Tibial nerve (tissue), 4 donors: ENCODE results near the gene FBXW5. TPM values are rescaled to one million over a fixed set of nuclear protein-coding genes. Genes with fewer than 3 reads are reported as not detected.

Source experiments
- DNase-seq, 2 donors: peaks; one replicate each; pipeline ENCODE4 v3.0.0-alpha.2; 2019; ENCODE audit warnings: low spot score in 2 of 2
- H3K27ac ChIP-seq, 4 donors: fragments of 200-600 bp; sonication (generic) in 3 of 4; one replicate each; pipeline ENCODE4 v1.5.1; 2017 to 2019; ENCODE audit warnings: mild to moderate bottlenecking in 1 of 4
- H3K27me3 ChIP-seq, 2 donors: fragments of 200-600 bp; sonication (generic) in 1 of 2; one replicate each; pipeline versions ENCODE4 v1.5.1 to v1.6.0; 2017 to 2019
- H3K36me3 ChIP-seq, 3 donors: fragments of 200-600 bp; sonication (generic); one replicate each; pipeline ENCODE4 v1.5.1; 2018 to 2019
- H3K4me1 ChIP-seq, 4 donors: fragments of 200-600 bp; sonication (generic) in 3 of 4; one replicate each; pipeline ENCODE4 v1.5.1; 2017 to 2019
- H3K4me3 ChIP-seq, 4 donors: fragments of 200-600 bp; sonication (generic) in 3 of 4; one replicate each; pipeline ENCODE4 v1.5.1; 2017 to 2019; ENCODE audit warnings: mild to moderate bottlenecking in 1 of 4, moderate library complexity in 1 of 4
- H3K9me3 ChIP-seq, 4 donors: fragments of 200-600 bp; sonication (generic) in 3 of 4; one replicate each; pipeline ENCODE4 v1.5.1; 2017 to 2019
- EP300 ChIP-seq, 2 donors: sonication (generic); formaldehyde crosslinking; IDR thresholded peaks; one replicate each; pipeline ENCODE4 v1.6.1; 2017; ENCODE audit warnings: antibody characterized with exemption in 2 of 2, mild to moderate bottlenecking in 1 of 2
- POLR2A ChIP-seq, 2 donors: fragments of 450-650 bp; IDR thresholded peaks; one replicate each; pipeline ENCODE4 v1.6.1; 2017; ENCODE audit warnings: antibody characterized with exemption in 2 of 2, mild to moderate bottlenecking in 2 of 2, moderate library complexity in 2 of 2
- WGBS, 2 donors: methylation state at CpG; one replicate each; pipeline ENCODE4 v1.1.5; 2018; 5-methylcytosine and 5-hydroxymethylcytosine counted together
- total RNA-seq, 4 donors: library from RNA; depleted of rRNA; stranded (reverse); fragments of >200 nt; gene quantifications; one replicate each; pipeline ENCODE4 v1.1.0, GENCODE V29; 2016
- TF ChIP-seq, protein P1 (sequence below), 5 experiments: fragments of 200-600 bp in 3 of 5; fragments of 450-650 bp in 2 of 5; sonication (generic) in 3 of 5; IDR thresholded peaks; one replicate each; pipeline ENCODE4 v1.5.1; 2016 to 2019; ENCODE audit warnings: antibody characterized with exemption in 5 of 5, mild to moderate bottlenecking in 3 of 5, moderate library complexity in 2 of 5

Gene FBXW5, protein sequence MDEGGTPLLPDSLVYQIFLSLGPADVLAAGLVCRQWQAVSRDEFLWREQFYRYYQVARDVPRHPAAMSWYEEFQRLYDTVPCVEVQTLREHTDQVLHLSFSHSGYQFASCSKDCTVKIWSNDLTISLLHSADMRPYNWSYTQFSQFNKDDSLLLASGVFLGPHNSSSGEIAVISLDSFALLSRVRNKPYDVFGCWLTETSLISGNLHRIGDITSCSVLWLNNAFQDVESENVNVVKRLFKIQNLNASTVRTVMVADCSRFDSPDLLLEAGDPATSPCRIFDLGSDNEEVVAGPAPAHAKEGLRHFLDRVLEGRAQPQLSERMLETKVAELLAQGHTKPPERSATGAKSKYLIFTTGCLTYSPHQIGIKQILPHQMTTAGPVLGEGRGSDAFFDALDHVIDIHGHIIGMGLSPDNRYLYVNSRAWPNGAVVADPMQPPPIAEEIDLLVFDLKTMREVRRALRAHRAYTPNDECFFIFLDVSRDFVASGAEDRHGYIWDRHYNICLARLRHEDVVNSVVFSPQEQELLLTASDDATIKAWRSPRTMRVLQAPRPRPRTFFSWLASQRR
- total RNA-seq: 100 to 1,000 TPM; 138 to 227 (median 193) TPM

DNA sequence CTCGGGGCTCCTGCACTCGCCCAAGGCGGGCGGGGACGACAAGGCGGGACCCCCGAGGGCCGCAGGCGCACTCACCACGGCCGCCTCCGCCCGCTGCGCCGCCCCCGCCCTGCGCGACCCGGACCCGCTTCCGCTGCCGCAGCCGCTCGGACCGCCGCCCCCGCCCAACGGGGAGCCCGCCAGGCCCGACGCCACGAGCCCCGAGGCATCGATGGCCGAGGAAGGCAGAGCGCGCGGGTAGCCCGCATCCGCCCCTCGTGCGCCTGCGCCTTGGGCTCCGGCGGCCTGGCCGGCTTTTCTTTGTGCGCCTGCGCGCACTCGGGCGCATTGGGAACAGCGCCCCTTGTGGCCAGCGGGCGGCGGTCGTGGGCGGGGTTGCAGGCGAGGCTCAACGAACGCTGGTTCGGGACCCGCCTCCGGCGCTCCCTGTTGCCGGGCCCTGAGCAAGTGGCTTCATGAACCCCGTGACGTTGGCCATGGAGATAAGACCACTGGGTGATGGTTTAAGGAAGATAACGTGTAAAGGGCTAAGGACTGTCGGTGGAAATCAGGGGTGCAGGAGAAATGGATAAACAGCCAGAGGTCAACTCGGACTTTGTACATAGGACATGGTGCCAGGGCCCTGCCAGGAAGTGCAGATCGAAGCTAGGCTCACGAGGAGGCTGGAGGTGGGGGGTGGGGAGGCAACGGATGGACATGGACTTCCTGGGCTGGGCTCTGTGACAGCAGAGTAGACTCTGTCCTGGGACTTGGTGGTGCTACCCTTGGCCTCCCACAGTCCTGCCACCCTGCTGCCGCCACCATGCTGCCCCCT, at the start of gene FBXW5, which contains the start of gene C8G:
Gene FBXW5, minus strand, starts transcription at position 220 of the 814 bp plus-strand sequence. CDS start 655 bp downstream, outside the sequence.
Gene C8G, plus strand, starts transcription at position 725 of the 814 bp plus-strand sequence. Its CDS starts 78 bp downstream, at position 803.
- peaks cover 0 to 78% (median 41%) of the 10 kb centered on the region in 4 donors for H3K4me1 ChIP-seq
- peak within 1 kb of the TSS; percentile 66 to 97 (median 92) for H3K4me3 ChIP-seq
- no peaks in the 10 kb centered on the region for H3K27me3 ChIP-seq
- WGBS, 2 donors: 8 to 11% methylated on average over 32 to 45 of the region's 74 CpGs
- DNase-seq: peak; percentile 76 to 83
- no peaks in the 10 kb centered on the region for H3K9me3 ChIP-seq
- TF ChIP-seq, protein P1, sequence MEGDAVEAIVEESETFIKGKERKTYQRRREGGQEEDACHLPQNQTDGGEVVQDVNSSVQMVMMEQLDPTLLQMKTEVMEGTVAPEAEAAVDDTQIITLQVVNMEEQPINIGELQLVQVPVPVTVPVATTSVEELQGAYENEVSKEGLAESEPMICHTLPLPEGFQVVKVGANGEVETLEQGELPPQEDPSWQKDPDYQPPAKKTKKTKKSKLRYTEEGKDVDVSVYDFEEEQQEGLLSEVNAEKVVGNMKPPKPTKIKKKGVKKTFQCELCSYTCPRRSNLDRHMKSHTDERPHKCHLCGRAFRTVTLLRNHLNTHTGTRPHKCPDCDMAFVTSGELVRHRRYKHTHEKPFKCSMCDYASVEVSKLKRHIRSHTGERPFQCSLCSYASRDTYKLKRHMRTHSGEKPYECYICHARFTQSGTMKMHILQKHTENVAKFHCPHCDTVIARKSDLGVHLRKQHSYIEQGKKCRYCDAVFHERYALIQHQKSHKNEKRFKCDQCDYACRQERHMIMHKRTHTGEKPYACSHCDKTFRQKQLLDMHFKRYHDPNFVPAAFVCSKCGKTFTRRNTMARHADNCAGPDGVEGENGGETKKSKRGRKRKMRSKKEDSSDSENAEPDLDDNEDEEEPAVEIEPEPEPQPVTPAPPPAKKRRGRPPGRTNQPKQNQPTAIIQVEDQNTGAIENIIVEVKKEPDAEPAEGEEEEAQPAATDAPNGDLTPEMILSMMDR (IDR thresholded peaks at IDR 0.05): peak; percentile 99 to 100 (median 99)
- TF ChIP-seq POLR2A (IDR thresholded peaks at IDR 0.05) (peak in 1 of 2 donors; percentile 76), EP300 (IDR thresholded peaks at IDR 0.05) (peak; percentile 69 to 71)
- peaks cover 4 to 37% (median 29%) of the 10 kb centered on the region in 3 donors for H3K36me3 ChIP-seq
- peak within 1 kb of the TSS; percentile 78 to 91 (median 86) for H3K27ac ChIP-seq

DNA sequence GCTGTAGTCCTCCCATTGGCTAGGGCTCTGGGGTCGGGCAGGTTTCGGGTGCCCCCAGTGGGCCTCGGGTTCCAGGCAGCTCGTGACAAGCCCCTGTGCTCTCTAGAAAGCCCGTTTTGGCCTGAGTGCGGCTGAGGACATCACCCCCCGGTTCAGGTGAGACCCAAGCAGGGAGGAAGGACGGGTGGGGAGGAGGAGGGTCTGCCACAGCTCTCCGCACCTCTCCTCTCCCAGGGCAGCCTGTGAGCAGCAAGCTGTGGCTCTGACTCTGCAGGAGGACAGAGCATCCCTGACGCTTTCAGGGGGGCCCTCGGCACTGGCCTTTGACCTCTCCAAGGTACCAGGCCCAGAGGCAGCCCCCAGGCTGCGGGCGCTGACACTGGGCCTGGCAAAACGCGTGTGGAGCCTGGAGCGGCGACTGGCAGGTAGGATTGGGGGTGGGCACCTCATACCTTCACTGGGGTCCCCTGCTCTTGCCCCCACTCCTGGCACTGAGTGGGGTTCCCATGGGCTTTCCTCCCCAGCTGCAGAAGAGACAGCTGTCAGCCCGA, 48.4 kb upstream of the FBXW5 start:
- H3K4me1 ChIP-seq: peaks cover 0 to 62% (median 51%) of the 10 kb centered on the region in 4 donors
- DNase-seq: no peak
- H3K4me3 ChIP-seq: peak overlapping the region; percentile 71 to 96 (median 90)
- H3K27ac ChIP-seq: peak overlapping the region; percentile 30 to 89 (median 72)
- no peaks in the 10 kb centered on the region for H3K9me3 ChIP-seq
- peaks cover 0 to 15% (median 0%) of the 10 kb centered on the region in 3 donors for H3K36me3 ChIP-seq
- TF ChIP-seq POLR2A (IDR thresholded peaks at IDR 0.05): no peak
- TF ChIP-seq, protein P1 (IDR thresholded peaks at IDR 0.05): no peak
- TF ChIP-seq EP300 (IDR thresholded peaks at IDR 0.05): no peak
- 10 to 39% methylated on average over 10 to 17 of the region's 18 CpGs for WGBS, 2 donors
- no peaks in the 10 kb centered on the region for H3K27me3 ChIP-seq

DNA sequence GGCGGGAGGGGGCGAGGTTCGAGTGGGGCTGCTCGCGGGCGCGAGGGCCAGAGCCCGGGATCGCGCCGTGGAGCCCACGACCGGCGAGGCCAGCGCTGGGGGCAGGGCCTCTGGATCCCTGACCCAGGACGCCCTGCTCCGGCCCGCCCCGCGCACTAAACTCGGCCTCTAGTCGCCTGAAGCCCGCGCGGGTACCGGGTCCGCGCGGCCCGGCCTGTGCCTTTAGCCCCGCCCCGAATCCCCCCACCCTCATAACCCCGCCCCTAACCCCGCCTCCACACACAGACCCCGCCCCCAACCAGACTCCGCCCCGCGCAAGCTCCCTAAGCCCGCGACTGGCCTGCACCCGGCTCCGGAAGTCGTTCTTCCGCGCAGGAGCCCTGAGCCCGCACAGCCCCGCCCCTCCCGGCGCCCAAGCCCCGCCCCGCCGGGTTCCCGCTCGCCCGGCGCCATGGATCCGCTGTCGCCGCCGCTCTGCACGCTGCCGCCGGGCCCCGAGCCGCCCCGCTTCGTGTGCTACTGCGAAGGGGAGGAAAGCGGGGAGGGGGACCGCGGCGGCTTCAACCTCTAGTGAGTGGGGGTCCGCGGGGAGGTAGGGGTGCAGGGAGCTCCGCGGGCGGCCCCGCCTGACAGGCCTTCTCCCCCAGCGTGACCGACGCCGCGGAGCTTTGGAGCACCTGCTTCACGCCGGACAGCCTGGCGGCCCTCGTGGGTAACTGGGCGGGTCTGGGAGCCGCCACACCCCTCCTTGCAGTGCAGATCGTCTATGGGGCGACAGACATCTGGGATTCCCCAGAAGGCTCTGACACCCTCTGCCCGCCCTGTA, 47.7 kb upstream of the FBXW5 start, which contains the start of gene PAXX:
Gene PAXX, plus strand, starts transcription at position 430 of the 826 bp plus-strand sequence. Its CDS starts 22 bp downstream, at position 452.
- peaks cover 0 to 55% (median 46%) of the 10 kb centered on the region in 4 donors for H3K4me1 ChIP-seq
- no peaks in the 10 kb centered on the region for H3K9me3 ChIP-seq
- peak within 1 kb of the TSS; percentile 74 to 89 (median 82) for H3K27ac ChIP-seq
- DNase-seq: peak; percentile 80
- peaks cover 0 to 15% (median 0%) of the 10 kb centered on the region in 3 donors for H3K36me3 ChIP-seq
- H3K27me3 ChIP-seq: no peaks in the 10 kb centered on the region
- TF ChIP-seq EP300 (IDR thresholded peaks at IDR 0.05): peak in 1 of 2 donors; percentile 29
- TF ChIP-seq POLR2A (IDR thresholded peaks at IDR 0.05): no peak
- TF ChIP-seq, protein P1 (IDR thresholded peaks at IDR 0.05): peak in 1 of 5 experiments; percentile 20
- WGBS, 2 donors: 0 to 1% methylated on average over 17 to 32 of the region's 92 CpGs
- H3K4me3 ChIP-seq: peak within 1 kb of the TSS; percentile 71 to 96 (median 90)

DNA sequence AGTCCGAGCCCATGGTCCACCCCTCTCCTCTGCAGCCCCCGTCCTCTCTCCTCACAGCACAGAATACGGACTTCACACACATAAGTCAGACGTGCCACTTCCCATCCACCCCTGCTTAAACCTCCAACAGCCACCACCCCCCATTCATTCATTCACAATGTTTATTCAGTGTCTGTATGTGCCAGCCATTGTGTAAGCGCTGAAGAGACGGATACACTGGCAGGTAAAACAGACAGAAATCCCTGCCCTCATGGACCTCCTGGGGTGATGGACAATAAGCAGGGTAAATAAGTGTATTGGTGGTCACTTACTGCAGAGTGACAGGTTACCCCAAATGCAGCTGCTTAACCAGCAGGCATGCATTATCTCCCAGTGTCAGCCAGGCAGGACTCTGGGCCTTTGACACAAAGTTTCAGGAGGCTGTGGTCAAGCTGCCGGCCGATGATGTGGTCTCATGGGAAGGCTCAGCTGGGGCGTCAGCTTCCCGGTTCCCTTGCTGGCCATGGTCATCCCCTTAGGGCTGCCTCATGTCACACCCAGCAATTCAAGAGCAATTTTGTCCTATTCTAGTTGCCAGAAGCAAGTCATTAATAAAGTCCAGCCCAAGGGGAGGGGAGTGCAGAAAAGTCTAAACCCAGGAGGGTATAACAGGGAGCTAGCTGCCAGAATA, 45.8 kb upstream of the FBXW5 start:
- Histone ChIP-seq H3K27ac (no peak overlapping the region), H3K4me3 (no peak overlapping the region), H3K27me3 (peaks cover 0 to 13% of the 10 kb centered on the region in 2 donors), H3K4me1 (peaks cover 0 to 45% (median 31%) of the 10 kb centered on the region in 4 donors), H3K9me3 (no peaks in the 10 kb centered on the region), H3K36me3 (peaks cover 0 to 15% (median 0%) of the 10 kb centered on the region in 3 donors)
- TF ChIP-seq, protein P1 (IDR thresholded peaks at IDR 0.05): no peak
- TF ChIP-seq EP300 (IDR thresholded peaks at IDR 0.05): no peak
- TF ChIP-seq POLR2A (IDR thresholded peaks at IDR 0.05): no peak
- 74 to 79% methylated on average over 10 of the region's 10 CpGs for WGBS, 2 donors
- no peak for DNase-seq
